ENCODE measurements around the gene WDR18.
A peak's percentile ranks its signal among the peaks of the same experiment; 100 is the strongest.
"Not testable (repeated sequence)": the region's sequence is repeated elsewhere in the genome, so short reads cannot be mapped to it uniquely, and the experiment has no call there.

WDR18 gene

DNA sequence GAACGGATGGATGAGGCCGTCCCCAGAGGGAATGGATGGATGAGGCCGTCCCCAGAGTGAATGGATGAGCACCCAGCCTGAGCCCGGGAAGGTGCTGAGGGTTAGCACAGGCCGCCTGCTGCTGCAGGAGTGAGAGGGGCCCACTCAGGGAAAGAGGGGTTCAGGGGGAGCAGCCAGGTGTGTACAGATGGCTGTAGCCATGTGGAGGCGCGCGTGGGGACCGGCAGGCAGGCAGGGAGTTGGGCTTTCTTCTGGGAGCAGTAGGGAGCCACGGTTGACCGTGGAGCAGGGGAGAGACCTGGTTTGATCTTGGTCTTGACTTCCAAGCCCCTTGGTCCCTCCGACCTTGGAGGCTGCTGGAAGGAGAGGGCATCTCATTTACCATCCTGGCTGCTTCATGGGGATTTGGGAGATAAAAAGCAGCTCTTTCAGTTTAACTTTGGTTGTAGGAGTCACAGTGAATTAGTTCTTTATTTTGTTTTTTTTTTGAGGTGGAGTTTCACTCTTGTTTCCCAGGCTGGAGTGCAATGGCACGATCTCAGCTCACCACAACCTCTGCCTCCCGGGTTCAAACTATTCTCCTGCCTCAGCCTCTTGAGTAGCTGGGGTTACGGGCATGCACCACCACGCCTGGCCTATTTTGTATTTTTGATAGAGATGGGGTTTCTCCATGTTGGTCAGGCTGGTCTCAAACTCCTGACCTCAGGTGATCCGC is 33.6 kb upstream of the WDR18 start:
- DNase-seq (ENCODE audit: low spot score) = no peak

DNA sequence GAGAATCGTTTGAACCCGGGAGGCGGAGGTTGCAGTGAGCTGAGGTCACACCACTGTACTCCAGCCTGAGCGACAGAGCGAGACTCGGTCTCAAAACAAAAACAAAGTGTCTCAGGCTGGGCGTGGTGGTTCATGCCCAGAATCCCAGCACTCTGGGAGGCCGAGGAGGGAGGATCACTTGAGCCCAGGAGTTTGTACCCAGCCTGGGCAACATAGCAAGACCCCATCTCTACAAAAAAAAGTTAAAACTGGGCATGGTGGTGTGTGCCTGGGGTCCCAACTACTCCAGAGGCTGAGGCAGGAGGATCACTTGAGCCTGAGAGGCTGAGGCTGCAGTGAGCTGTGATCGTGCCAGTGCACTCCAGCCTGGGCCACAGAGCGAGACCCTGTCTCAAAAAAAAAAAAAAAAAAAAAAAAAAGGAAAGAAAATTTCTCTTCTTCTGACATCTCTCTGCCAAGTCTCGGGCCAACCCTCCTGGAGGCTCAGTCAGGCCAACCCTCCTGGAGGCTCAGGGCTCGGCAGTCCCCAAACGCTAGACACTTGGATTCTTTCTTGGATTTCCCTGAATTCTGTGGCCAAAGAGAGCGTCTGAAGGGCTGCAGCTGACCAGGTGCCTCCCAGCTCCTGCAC is 32.0 kb upstream of the WDR18 start:
- no peak for DNase-seq (ENCODE audit: low spot score)

DNA sequence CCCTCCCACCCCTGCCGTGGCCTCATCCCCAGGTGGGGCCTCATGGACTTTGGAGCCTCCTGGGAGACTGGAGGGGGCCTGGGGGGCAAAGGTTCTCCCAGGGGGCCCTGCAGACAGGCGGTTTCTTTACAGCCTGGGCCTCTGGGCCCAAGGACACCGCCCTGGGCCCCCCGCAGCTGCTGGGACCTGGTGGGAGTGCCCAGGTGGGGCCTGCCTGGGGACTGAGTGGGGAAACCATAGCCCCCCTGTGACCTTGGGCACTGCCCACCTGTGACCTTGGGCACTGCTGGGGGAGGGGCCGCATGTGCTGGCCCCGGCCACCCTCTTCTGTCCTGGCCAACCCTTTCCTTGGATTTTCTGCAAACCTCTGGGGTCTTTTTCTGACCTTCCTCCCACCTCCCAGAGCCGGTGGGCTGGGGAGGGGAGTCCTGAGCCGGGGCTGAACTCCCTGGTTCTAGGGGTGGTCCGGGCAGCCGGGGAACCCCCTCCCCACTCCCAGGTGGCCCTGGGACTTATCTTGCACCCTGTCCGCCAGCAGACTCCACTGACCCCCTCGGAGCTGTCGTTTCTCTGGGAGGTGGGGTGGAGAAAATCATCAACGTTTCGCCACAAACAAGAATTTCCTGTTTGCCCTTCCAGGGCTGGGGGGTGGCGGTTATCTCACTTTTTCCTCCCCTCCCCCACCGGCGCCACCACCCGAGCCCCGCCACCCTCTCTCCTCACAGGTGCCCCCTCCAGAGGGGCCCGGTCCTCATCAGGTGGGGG is 31.3 kb upstream of the WDR18 start:
- no peak for DNase-seq (ENCODE audit: low spot score)

DNA sequence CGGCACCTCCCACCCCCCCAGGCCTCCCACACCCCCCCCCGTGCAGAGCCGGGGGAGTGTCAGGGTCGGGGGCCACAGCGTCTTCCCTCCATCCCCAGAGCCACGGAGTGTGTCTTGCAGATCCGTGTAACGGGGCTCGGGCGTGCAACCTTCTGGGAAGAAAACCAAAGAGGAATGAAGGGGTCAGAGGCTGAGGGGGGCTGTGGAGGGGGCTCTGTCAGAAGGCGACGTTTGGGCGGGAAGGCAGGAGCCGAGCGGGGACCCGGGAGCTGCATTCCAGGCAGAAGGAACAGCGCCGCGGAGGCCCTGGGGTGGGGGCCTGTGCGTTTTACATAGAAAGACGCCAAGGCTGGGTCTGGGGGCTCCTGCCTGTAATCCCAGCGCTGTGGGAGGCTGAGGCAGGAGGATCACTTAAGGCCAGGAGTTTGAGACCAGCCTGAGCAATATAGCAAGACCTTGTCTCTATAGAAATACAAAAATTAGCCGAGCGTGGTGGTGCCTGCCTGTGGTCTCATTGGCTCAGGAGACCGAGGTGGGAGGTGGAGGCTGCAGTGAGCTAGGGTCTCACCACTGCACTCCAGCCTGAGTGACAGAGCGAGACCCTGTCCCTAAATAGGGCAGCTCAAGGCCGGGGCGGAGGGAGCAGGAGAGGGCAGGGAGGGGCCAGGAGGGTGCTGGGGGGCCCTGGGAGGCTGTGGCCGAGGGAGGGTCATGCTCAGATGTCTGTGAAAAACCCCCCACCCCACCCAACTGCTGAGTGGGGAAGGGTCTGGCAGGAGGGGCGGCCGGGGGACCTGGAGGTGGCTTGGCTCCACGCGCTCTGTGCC is 30.5 kb upstream of the WDR18 start:
- no peak for DNase-seq (ENCODE audit: low spot score)

DNA sequence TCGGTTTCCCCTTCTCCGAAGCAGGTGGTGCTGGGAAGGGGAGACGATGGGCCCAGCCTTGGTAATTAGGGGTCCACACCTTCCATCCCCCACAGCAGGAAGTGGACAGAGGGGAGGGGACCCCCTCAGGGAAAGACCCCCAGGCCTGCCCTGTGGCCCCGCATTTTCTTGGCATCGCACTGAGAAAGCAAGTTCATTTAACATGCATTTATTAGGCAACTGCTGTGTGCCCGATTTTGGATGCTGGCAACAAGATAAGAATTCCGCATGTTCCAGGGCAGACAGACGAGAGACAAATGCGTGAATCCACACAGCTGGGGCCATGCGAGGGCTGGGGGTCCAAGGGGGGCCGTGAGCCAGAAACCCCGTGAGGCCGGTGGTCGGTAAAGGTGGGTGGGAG is 29.9 kb upstream of the WDR18 start:
- no peak for DNase-seq (ENCODE audit: low spot score)

DNA sequence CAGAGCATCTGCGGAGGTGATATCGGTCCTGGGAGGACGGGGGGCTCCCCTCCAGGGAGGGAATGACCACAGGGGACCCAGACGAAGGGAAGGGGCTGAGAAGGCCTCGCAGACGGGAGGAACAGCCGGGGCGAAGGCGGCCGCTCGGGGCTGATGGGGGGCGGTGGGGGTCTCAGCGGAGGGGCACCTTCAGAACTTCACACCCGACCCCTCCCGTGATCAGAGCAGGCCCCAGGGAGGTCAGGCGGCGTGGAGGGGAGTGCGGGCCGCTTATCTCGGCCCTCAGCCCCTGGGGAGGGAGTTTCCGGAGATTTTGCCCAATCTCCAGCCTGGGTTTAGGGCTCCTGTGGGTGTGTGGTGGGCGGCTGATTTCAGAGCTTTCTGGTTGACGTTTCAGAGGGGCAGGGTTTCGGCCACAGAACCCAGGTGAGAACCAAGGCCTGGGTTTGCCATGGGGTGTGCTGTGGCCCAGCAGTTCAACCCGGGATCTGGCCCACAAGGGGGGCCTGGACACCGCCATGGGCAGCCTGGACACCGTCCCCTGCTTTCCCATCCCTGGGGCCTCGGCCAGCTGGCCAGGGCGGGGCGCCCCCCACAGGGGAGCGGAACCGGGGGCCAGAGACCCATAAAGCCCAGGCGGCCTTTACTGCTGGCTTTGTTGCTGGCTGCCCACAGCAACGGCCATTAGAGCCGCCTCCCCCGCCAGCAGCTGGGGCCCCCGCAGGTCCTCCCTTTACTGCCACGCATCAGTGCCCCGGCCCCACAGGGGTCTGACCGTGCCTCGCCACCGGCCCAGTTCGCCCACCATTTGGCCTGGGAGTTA is 29.3 kb upstream of the WDR18 start:
- peak; percentile 40 for DNase-seq (ENCODE audit: low spot score)

DNA sequence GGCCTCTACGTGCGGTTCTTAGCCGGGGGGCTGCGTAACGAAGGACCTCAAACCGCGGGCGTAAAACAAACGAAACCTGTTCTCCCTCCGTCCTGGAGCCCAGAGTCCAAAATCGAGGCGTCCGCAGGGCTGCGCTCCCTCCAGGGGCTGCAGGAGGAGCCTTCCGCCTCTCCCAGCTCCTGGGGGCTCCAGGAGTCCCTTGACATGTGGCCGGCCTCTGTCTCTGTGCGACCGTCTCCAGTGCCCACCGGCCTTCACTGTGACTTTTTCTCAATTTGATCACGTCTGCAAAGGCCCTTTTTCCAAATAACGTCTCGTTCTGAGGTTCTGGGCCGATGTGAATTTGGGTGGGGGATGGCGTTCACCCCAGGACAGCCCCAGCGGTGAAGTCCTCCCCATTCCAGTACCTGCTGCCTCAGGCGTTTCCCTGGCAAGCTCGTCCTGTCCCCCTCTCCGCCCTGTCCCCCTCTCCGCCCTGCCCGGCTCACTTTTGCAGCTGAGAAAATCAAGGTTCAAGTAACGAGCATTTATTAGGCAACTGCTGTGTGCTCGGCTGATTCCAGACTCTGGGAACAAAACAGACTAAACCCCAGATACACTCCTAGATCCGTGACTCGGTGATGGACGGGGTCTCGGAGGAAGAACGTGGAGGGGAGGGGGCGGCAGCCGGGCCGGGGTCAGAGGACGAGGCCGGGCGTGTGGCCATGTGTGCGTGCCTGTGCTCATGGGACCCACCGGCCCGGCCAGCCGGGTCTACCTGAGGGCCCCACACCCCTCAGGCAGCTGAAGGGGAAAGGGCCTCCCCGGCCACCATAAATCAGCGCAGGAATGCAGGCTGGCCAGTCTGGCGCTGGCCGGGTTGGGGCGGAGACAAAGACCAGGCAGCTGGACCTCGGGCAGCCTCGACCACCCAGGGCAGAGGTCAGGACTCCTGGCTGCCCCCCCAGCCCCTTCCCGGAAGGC is 28.1 kb upstream of the WDR18 start:
- DNase-seq (ENCODE audit: low spot score) = peak; percentile 46

DNA sequence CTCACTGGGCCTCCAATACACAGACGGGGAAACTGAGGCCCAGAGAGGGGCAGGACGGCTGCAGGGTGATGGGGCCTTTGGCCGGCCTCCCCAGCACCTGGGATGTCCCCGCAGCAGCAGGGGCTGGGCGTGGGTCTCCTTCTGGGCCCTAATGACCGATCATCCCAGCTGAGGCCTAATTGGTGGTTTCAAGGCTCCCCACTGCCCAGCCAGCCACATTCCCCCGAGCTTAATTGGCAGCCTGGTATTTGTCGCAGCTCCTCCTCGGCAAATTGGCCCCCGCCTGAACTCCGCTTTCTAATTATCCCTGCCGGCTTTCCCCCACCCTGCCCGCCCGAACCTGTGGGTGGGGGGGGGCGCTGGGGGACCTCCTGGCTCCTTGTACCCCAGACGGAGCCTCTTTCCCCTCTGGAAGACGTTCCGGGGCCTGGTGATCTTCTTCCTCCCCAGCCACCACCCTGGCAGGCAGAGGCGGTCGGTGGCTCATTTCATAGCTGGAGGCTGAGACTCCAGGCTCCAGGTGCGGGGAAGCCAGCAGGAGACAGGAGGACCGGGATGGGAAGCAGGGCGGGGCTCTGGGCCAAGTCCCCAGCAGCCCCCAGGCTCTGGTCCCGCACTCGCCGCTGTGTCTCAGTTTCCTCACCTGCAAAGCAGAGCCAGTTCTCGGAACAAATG is 27.2 kb upstream of the WDR18 start:
- DNase-seq (ENCODE audit: low spot score) = peak; percentile 71

DNA sequence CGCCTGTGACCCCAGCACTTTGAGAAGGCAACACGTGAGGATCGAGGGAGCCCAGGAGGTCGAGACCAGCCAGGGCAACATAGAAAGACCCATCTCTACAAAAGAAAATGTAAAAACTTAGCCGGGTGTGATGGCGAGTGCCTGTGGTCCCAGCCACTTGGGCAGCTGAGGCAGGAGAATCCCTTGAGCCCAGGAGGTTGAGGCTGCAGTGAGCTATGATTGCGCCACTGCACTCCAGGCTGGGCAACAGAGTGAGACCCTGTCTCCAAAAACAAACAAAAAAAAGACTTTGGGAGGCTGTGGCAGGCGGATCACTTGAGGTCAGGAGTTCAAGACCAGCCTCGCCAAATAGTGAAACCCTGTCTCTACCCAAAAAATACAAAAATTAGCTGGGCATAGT is 26.6 kb upstream of the WDR18 start:
- not testable (repeated sequence) for DNase-seq (ENCODE audit: low spot score)

DNA sequence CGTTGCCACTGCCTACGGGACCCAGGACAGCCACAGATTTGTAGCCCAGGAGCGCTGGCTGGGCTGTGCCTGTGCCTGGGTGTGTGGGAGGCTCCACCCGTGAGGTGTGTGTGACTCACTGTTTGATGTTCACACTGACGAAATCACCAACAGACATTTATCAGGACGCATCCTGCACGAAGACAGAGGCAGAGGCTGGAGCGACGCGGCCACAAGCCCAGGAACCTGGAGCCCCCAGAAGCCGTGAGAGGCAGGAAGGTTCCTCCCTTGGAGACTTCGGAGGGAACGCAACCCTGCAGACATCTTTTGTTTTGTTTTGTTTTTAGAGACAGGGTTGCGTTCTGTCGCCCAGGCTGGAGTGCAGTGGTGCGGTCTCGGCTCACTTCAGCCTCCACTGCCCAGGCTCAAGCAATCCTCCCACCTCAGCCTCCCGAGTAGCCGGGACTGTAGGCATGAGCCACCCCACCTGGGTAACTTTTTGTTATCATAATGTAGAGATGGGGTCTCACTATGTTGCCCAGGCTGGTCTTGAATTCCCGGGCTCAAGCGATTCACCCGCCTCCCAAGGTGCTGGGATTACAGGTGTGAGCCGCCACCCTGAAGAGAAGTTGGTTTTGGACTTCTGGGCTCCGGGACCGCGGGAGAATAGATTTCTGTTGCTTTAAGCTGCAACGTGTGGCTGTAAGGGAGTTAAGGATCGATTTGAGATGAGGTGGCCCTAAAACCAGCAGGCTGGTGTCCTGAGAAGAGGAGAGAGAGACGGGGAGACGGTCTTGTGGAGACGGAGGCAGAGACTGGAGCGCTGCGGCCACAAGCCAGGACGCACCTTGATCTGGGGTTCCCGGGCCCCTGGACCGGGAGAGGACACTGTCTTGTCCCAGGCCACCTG is 24.9 kb upstream of the WDR18 start:
- no peak for DNase-seq (ENCODE audit: low spot score)

DNA sequence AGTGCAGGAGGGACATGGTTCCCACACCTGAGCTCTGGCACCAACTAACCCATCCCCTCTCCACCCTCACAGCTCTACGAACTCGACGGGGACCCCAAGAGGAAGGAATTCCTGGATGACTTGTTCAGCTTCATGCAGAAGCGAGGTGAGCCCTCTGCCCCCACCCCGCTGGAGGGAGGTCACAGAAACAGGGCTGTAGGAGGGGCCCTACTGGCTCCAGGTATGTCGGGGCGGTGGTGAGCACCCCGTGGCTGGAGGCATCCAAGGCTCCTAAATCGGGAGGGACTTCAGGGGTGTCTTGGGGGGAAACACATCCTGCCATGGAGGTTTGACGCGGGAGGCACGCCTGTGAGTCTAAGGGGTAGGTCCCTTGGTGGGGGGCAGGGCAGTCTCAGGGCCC is 24.1 kb upstream of the WDR18 start:
- no peak for DNase-seq (ENCODE audit: low spot score)

DNA sequence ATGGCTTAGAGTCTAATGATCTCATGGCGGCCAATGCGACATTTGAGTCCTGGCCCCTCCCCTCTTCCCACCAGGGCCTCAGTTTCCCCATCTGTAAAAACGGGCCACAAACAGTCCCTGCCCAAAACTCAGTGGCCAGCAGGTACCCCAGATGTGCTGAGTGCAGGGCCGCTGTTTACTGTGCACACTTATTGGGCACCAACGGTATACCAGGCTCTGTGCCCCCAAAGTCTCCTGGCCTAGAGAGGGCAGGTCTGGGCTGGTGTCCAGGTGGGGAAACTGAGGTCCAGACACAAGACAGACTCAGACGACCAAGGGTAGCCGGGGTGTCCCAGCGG is 23.6 kb upstream of the WDR18 start:
- DNase-seq (ENCODE audit: low spot score) = no peak

DNA sequence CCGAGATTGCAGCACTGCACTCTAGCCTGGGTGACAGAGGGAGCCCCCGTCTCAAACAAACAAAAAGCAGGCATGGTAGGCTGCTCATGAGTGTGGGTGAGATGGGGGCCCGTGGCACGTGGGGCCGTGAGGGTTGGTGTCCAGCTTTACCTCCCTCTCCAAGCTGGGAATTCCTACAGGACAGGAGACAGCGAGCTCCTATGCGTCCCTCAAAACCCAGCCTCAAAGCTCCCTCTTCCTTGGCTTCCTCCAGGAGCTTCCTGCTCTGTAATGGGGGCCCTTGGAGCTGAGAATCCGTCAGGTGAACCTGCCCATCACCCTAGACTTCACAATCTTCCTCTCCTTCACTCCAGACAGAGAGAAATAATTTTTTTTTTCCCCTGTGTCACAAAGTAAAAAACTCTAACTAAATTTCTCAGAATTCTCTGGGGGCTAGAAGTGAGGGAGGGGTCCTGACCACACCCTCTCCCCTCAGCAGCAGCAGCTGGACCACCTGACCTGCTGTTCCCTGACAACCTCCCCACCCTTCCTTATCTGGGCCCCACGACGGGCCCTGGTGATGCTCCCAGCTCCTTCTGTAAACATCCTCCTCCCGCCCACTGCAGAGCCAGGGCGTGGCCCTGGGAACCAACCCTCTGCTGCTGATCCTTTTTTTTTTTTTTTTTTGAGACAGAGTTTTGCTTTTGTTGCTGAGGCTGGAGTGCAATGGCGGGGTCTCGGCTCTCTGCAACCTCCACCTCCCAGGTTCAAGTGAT is 22.1 kb upstream of the WDR18 start:
- DNase-seq (ENCODE audit: low spot score) = no peak

DNA sequence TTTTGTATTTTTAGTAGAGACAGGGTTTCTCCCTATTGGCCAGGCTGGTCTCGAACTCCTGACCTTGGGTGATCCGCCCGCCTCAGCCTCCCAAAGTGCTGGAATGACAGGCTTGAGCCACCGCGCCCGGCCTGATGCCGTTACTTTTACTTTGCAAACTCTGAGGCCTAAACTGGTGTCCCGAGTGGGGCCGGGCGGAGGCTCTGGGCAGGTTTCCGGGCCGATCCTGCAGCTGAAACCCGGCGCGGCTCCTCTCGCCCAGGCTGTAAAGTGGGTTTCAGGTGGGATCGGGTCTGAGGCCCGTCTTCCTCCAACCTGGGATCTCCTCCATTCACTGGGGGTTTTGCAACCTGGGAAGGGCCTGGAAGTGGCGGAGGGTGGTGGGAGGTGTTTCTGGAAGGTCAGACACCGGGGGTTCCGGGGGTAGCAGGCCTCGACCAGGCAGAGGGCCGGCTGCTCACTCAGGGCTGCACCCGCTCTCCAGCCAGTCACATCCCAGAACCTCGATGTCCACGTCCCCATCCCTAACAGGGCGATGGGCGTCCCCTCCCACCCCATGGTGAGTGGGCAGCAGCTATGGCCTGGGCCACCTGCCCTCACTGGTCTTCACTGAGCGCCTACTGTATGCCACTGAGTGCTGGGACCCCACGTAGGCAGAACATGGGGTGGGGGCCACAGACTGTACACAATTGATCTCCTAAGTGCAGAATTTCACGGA is 21.3 kb upstream of the WDR18 start:
- DNase-seq (ENCODE audit: low spot score) = no peak

DNA sequence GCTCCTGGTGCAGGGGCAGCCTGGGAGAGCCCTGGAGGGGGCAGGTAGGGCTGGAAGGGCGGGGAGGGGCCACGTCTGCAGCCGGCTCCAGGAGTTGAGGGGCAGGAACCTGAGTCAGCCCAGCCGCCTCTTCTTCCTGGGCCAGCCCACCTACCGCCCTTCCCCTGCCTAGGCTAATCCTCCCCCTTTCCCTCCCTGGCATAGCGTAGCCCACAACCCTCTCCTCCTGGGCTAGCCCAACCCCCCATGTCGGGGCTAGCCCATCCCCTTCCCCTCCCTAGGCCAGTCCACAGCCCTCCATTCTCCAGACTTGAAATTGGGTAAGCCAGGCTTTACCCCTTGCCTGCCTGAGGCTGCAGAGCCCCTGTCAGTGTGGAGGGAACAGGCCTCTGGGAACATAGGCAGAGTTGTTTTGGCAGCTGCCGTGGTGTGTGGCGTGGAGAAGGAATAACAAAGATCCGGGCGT is 20.6 kb upstream of the WDR18 start:
- no peak for DNase-seq (ENCODE audit: low spot score)

DNA sequence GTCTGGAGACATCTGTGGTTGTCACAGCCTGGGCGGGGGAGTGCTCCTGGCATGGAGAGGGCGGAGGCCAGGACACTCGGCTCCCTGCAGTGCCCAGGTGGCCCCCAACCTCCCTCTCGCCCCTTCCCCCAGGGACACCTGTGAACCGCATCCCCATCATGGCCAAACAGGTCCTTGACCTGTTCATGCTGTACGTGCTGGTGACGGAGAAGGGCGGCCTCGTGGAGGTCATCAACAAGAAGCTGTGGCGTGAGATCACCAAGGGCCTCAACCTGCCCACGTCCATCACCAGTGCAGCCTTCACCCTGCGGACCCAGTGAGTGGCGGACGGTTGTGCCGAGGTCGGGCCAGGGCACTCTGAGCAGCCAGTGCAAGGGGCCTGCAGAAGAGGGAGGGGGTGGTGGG is 20.0 kb upstream of the WDR18 start:
- no peak for DNase-seq (ENCODE audit: low spot score)
